ENCODE results near the gene DCLK3.

The DCLK3 gene

GRCh38 chr3:36765104-36765503, 751 bp upstream of the DCLK3 start:
- DNase-seq: no peak

- DNase-seq: no peak
Observed at GRCh38 chr3:36764704-36765038, 318 bp upstream of the DCLK3 start.

GRCh38 chr3:36762918-36763849, 1.2 kb downstream of the DCLK3 start:
- DNase-seq: no peak

GRCh38 chr3:36761779-36762178, 2.6 kb downstream of the DCLK3 start:
- no peak for DNase-seq

- no peak for DNase-seq
Observed at GRCh38 chr3:36756269-36756668, 8.1 kb downstream of the DCLK3 start.

- no peak for DNase-seq
Observed at GRCh38 chr3:36751326-36751725, 13.0 kb downstream of the DCLK3 start.

- no peak for DNase-seq
Observed at GRCh38 chr3:36750737-36751136, 13.6 kb downstream of the DCLK3 start.

GRCh38 chr3:36744763-36745162, 19.6 kb downstream of the DCLK3 start:
- DNase-seq: no peak

- DNase-seq: no peak
Observed at GRCh38 chr3:36743826-36744225, 20.5 kb downstream of the DCLK3 start.

GRCh38 chr3:36741285-36741684, 23.1 kb downstream of the DCLK3 start:
- no peak for DNase-seq

- DNase-seq: no peak
Observed at GRCh38 chr3:36740787-36741186, 23.6 kb downstream of the DCLK3 start.

- no peak for DNase-seq
Observed at GRCh38 chr3:36738702-36739101, 25.7 kb downstream of the DCLK3 start.

GRCh38 chr3:36736301-36736700, 28.1 kb downstream of the DCLK3 start:
- DNase-seq: no peak

- no peak for DNase-seq
Observed at GRCh38 chr3:36734742-36735141, 29.6 kb downstream of the DCLK3 start.

GRCh38 chr3:36733723-36734122, 30.6 kb downstream of the DCLK3 start:
- no peak for DNase-seq

- no peak for DNase-seq
Observed at GRCh38 chr3:36733162-36733696, 31.1 kb downstream of the DCLK3 start.

GRCh38 chr3:36730966-36731365, 33.4 kb downstream of the DCLK3 start:
- DNase-seq: no peak

GRCh38 chr3:36729204-36730056, 34.9 kb downstream of the DCLK3 start:
- peak; percentile 47 for DNase-seq

GRCh38 chr3:36714343-36715086, 49.8 kb downstream of the DCLK3 start:
- no peak for DNase-seq

- no peak for DNase-seq
Observed at GRCh38 chr3:36713904-36714303, 50.4 kb downstream of the DCLK3 start.

- DNase-seq: no peak
Observed at GRCh38 chr3:36710606-36711005, 53.7 kb downstream of the DCLK3 start.

GRCh38 chr3:36709826-36710365, 54.5 kb downstream of the DCLK3 start:
- DNase-seq: no peak

- DNase-seq: no peak
Observed at GRCh38 chr3:36709281-36709680, 55.1 kb downstream of the DCLK3 start.
